HepG2 (cell line): Measurements from ENCODE around the gene CCDC87. TPM values are rescaled to one million over a fixed set of nuclear protein-coding genes. Genes with fewer than 3 reads are reported as not detected.

Experiments
- BCL6 ChIP-seq: IDR thresholded peaks from 2 replicates; pipeline ENCODE4 v1.6.1; 2016; ENCODE audit warnings: missing genetic modification reagents, missing compliant biosample characterization
- HOXA7 ChIP-seq: sonication (generic); formaldehyde crosslinking; IDR thresholded peaks from 2 replicates; pipeline ENCODE4 v1.8.1; 2022; ENCODE audit warnings: mild to moderate bottlenecking, missing genetic modification reagents, moderate library complexity
- HOXA9 ChIP-seq: sonication (generic); formaldehyde crosslinking; IDR thresholded peaks from 2 replicates; pipeline ENCODE4 v1.8.1; 2022; ENCODE audit warnings: missing genetic modification reagents, mild to moderate bottlenecking, moderate library complexity, borderline replicate concordance
- KLF11 ChIP-seq: IDR thresholded peaks from 2 replicates; pipeline ENCODE4 v1.6.1; 2016; ENCODE audit warnings: missing compliant biosample characterization
- SALL2 ChIP-seq: sonication (generic); formaldehyde crosslinking; IDR thresholded peaks from 2 replicates; pipeline ENCODE4 v1.8.1; 2023; ENCODE audit warnings: mild to moderate bottlenecking, missing genetic modification reagents, inconsistent platforms
- ZNF136 ChIP-seq: sonication (generic); formaldehyde crosslinking; IDR thresholded peaks from 2 replicates; pipeline ENCODE4 v1.8.1; 2022; ENCODE audit warnings: low read depth, mild to moderate bottlenecking, moderate library complexity, missing genetic modification reagents
- ZNF225 ChIP-seq: sonication (generic); formaldehyde crosslinking; IDR thresholded peaks from 2 replicates; pipeline ENCODE4 v1.4.0; 2020; ENCODE audit warnings: mild to moderate bottlenecking, missing genetic modification reagents
- ZNF235 ChIP-seq: sonication (generic); formaldehyde crosslinking; IDR thresholded peaks from 2 replicates; pipeline ENCODE4 v1.8.1; 2023; ENCODE audit warnings: mild to moderate bottlenecking, missing genetic modification reagents, borderline replicate concordance
- ZNF282 ChIP-seq: fragments of 450-650 bp; IDR thresholded peaks from 2 replicates; pipeline ENCODE4 v1.6.1; 2018; ENCODE audit not compliant: partially characterized antibody
- ZNF451 ChIP-seq: sonication (generic); formaldehyde crosslinking; IDR thresholded peaks from 2 replicates; pipeline ENCODE4 v1.5.0; 2020; ENCODE audit warnings: mild to moderate bottlenecking, missing genetic modification reagents
- ZNF724P ChIP-seq: sonication (generic); formaldehyde crosslinking; IDR thresholded peaks from 2 replicates; pipeline ENCODE4 v1.8.0; 2022; ENCODE audit warnings: missing genetic modification reagents, borderline replicate concordance
- polyA plus RNA-seq, 8 experiments: library from polyadenylated mRNA; depleted of rRNA in 3 of 8; stranded (reverse) in 7 of 8; unstranded in 1 of 8; fragments of >200 nt; fragmentation: Illumina TruSeq in 4 of 8; extraction: Trizol in 4 of 8; gene quantifications; 2 replicates each; pipeline versions ENCODE4 v1.2.1 to v1.2.3, GENCODE V29; 2011 to 2016; ENCODE audit warnings: low read depth in 4 of 8, missing spikeins in 1 of 8, mixed read lengths in 1 of 8; ENCODE audit not compliant: insufficient read depth in 1 of 8
- total RNA-seq, 5 experiments: library from RNA; depleted of rRNA; stranded (reverse); fragments of >200 nt; fragmentation: Illumina TruSeq; extraction: Trizol; gene quantifications; 2 replicates each; pipeline ENCODE4 v1.2.3, GENCODE V29; 2016; ENCODE audit warnings: low read depth in 1 of 5
- TF ChIP-seq, protein P1 (sequence below): sonication (generic); formaldehyde crosslinking; conservative IDR thresholded peaks from 2 replicates; pipeline ENCODE4 v1.4.0; 2020; ENCODE audit warnings: missing genetic modification reagents
- TF ChIP-seq, protein P2 (sequence below): sonication (generic); formaldehyde crosslinking; IDR thresholded peaks from 2 replicates; pipeline ENCODE4 v1.4.0; 2020; ENCODE audit warnings: missing genetic modification reagents, mild to moderate bottlenecking, borderline replicate concordance
- TF ChIP-seq, protein P3 (sequence below): IDR thresholded peaks from 2 replicates; pipeline ENCODE4 v1.6.1; 2016; ENCODE audit warnings: missing genetic modification reagents, missing compliant biosample characterization
- TF ChIP-seq, protein P4 (sequence below): sonication (generic); formaldehyde crosslinking; IDR thresholded peaks from 2 replicates; pipeline ENCODE4 v1.4.0; 2020; ENCODE audit warnings: missing genetic modification reagents
- TF ChIP-seq, protein P5 (sequence below): sonication (generic); formaldehyde crosslinking; IDR thresholded peaks from 2 replicates; pipeline ENCODE4 v1.4.0; 2020; ENCODE audit warnings: mild to moderate bottlenecking, missing genetic modification reagents, borderline replicate concordance

The CCDC87 gene
- total and polyA plus RNA-seq, 2 of the 13 experiments (the other 11 are each of a cell fraction or from before 2014, with no cell fraction given) = 0.05 to 0.42 TPM

DNA sequence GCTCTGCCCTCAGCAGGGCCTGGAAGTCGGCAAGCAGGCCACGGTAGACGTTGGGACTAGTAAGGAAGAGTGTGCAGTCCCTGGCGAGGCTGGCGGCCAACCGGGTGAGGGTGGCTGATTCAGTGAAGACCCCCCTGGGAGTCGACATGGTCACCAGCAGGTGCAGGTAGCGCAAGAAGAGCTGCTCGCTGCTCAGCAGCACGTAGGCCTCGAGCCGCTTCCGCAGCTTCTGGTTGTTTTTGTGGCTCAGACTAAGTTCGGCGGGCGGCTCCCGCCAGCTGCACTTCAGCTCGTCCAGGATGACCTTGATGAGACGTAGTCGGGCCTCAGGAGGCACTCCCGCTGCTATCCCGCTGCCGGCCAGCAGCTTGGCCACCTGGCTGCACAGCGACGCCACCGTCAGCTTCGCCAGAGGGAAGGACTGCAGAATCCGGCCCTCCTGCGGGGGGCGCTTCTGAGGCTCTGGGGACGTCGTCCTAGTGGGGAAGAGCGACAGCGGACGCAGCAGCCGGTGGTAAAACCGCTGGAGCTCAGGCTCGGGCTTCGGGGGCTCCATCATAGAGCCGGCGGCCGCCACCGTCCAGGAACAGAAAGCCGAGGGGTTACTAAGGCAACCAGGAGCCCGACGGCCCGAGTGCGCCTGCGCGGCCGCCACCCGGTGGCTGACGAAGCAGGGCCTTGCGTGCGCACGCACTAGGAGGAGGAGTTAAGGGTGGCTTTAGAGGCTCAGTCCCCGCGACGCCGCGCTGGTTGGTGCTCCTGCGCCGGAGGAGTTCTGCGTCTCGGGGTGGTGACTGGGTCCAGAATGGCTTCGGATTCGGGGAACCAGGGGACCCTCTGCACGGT lies at the start of gene CCDC87, which contains the start of gene CCS (continued):
- TF ChIP-seq, protein P1, sequence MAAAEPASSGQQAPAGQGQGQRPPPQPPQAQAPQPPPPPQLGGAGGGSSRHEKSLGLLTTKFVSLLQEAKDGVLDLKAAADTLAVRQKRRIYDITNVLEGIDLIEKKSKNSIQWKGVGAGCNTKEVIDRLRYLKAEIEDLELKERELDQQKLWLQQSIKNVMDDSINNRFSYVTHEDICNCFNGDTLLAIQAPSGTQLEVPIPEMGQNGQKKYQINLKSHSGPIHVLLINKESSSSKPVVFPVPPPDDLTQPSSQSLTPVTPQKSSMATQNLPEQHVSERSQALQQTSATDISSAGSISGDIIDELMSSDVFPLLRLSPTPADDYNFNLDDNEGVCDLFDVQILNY = 0 out of 2 replicates have a peak, but pooled peaks have one; percentile 22
- TF ChIP-seq SALL2 (CRISPR knock-in tag) = peak; percentile 50; the same call in 1 of the 2 replicates
- peak; percentile 77 for TF ChIP-seq BCL6 (CRISPR knock-in tag)
- TF ChIP-seq KLF11 (CRISPR knock-in tag) = peak; percentile 93
- TF ChIP-seq HOXA9 = no peak
- TF ChIP-seq, protein P2, sequence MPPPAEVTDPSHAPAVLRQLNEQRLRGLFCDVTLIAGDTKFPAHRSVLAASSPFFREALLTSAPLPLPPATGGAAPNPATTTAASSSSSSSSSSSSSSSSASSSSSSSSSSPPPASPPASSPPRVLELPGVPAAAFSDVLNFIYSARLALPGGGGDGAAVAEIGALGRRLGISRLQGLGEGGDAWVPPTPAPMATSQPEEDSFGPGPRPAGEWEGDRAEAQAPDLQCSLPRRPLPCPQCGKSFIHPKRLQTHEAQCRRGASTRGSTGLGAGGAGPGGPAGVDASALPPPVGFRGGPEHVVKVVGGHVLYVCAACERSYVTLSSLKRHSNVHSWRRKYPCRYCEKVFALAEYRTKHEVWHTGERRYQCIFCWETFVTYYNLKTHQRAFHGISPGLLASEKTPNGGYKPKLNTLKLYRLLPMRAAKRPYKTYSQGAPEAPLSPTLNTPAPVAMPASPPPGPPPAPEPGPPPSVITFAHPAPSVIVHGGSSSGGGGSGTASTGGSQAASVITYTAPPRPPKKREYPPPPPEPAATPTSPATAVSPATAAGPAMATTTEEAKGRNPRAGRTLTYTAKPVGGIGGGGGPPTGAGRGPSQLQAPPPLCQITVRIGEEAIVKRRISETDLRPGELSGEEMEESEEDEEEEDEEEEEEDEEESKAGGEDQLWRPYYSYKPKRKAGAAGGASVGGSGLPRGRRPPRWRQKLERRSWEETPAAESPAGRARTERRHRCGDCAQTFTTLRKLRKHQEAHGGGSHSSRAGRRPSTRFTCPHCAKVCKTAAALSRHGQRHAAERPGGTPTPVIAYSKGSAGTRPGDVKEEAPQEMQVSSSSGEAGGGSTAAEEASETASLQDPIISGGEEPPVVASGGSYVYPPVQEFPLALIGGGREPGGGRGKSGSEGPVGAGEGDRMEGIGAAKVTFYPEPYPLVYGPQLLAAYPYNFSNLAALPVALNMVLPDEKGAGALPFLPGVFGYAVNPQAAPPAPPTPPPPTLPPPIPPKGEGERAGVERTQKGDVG (CRISPR knock-in tag) = no peak; the same call in 1 of the 2 replicates
- TF ChIP-seq, protein P3, sequence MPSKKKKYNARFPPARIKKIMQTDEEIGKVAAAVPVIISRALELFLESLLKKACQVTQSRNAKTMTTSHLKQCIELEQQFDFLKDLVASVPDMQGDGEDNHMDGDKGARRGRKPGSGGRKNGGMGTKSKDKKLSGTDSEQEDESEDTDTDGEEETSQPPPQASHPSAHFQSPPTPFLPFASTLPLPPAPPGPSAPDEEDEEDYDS (CRISPR knock-in tag) = peak; percentile 91
- no peak; the same call in 1 of the 2 replicates for TF ChIP-seq ZNF451 (CRISPR knock-in tag)
- TF ChIP-seq, protein P4, sequence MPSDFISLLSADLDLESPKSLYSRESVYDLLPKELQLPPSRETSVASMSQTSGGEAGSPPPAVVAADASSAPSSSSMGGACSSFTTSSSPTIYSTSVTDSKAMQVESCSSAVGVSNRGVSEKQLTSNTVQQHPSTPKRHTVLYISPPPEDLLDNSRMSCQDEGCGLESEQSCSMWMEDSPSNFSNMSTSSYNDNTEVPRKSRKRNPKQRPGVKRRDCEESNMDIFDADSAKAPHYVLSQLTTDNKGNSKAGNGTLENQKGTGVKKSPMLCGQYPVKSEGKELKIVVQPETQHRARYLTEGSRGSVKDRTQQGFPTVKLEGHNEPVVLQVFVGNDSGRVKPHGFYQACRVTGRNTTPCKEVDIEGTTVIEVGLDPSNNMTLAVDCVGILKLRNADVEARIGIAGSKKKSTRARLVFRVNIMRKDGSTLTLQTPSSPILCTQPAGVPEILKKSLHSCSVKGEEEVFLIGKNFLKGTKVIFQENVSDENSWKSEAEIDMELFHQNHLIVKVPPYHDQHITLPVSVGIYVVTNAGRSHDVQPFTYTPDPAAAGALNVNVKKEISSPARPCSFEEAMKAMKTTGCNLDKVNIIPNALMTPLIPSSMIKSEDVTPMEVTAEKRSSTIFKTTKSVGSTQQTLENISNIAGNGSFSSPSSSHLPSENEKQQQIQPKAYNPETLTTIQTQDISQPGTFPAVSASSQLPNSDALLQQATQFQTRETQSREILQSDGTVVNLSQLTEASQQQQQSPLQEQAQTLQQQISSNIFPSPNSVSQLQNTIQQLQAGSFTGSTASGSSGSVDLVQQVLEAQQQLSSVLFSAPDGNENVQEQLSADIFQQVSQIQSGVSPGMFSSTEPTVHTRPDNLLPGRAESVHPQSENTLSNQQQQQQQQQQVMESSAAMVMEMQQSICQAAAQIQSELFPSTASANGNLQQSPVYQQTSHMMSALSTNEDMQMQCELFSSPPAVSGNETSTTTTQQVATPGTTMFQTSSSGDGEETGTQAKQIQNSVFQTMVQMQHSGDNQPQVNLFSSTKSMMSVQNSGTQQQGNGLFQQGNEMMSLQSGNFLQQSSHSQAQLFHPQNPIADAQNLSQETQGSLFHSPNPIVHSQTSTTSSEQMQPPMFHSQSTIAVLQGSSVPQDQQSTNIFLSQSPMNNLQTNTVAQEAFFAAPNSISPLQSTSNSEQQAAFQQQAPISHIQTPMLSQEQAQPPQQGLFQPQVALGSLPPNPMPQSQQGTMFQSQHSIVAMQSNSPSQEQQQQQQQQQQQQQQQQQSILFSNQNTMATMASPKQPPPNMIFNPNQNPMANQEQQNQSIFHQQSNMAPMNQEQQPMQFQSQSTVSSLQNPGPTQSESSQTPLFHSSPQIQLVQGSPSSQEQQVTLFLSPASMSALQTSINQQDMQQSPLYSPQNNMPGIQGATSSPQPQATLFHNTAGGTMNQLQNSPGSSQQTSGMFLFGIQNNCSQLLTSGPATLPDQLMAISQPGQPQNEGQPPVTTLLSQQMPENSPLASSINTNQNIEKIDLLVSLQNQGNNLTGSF (CRISPR knock-in tag) = peak; percentile 57; the same call in 1 of the 2 replicates
- peak; percentile 52; the same call in 1 of the 2 replicates for TF ChIP-seq ZNF225 (CRISPR knock-in tag)
- TF ChIP-seq HOXA7 (CRISPR knock-in tag) = no peak
- no peak for TF ChIP-seq ZNF235 (CRISPR knock-in tag)
- TF ChIP-seq ZNF136 = 0 out of 2 replicates have a peak, but pooled peaks have one; percentile 0
- TF ChIP-seq ZNF282 = no peak
- peak; percentile 47; the same call in 1 of the 2 replicates for TF ChIP-seq ZNF724P
- TF ChIP-seq, protein P5, sequence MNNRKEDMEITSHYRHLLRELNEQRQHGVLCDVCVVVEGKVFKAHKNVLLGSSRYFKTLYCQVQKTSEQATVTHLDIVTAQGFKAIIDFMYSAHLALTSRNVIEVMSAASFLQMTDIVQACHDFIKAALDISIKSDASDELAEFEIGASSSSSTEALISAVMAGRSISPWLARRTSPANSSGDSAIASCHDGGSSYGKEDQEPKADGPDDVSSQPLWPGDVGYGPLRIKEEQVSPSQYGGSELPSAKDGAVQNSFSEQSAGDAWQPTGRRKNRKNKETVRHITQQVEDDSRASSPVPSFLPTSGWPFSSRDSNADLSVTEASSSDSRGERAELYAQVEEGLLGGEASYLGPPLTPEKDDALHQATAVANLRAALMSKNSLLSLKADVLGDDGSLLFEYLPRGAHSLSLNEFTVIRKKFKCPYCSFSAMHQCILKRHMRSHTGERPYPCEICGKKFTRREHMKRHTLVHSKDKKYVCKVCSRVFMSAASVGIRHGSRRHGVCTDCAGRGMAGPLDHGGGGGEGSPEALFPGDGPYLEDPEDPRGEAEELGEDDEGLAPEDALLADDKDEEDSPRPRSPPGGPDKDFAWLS (CRISPR knock-in tag) = no peak
